Uterus (tissue), 2 donors: ENCODE results near the gene ZNF680.

ENCODE experiments used
- CTCF ChIP-seq, 4 experiments: fragments of 200-600 bp in 2 of 4; fragments of 450-650 bp in 2 of 4; sonication (generic) in 2 of 4; IDR thresholded peaks; one replicate each; pipeline ENCODE4 v1.5.1; 2016 to 2019; ENCODE audit warnings: antibody characterized with exemption in 4 of 4, mild to moderate bottlenecking in 2 of 4, moderate library complexity in 1 of 4
- POLR2A ChIP-seq, 2 donors: fragments of 450-650 bp; IDR thresholded peaks; one replicate each; pipeline ENCODE4 v1.6.1; 2016; ENCODE audit warnings: antibody characterized with exemption in 2 of 2, mild to moderate bottlenecking in 1 of 2, moderate library complexity in 1 of 2

GRCh38 chr7:64541438-64542359, 21.2 kb downstream of the ZNF680 start:
- TF ChIP-seq POLR2A (IDR thresholded peaks at IDR 0.05) = no peak
- TF ChIP-seq CTCF (IDR thresholded peaks at IDR 0.05) = no peak
